PC-9 (cell line): ENCODE measurements around the gene DECR2. TPM values are rescaled to one million over a fixed set of nuclear protein-coding genes. Genes with fewer than 3 reads are reported as not detected.
A peak's percentile ranks its signal among the peaks of the same experiment; 100 is the strongest.

Source experiments
- BruUV-seq: library from RNA; stranded (reverse); fragments of 400-500 nt; replicated peaks from 2 replicates; lab custom pipeline; 2021; lab: Mats Ljungman, UMichigan
- CTCF ChIA-PET: fragments of 300-600 bp; sonication (Branson Sonifier 250); formaldehyde crosslinking; loops from one replicate; lab custom pipeline; 2022; ENCODE audit warnings: antibody characterized with exemption; lab: Charles Lee
- POLR2A ChIA-PET: fragments of 300-600 bp; sonication (Branson Sonifier 250); formaldehyde crosslinking; loops from one replicate; lab custom pipeline; 2022; ENCODE audit warnings: antibody characterized with exemption; ENCODE audit not compliant: unreplicated experiment; lab: Charles Lee
- DNase-seq, 2 experiments: peaks; one replicate each; pipeline versions ENCODE4 v3.0.0 to v3.0.0-alpha.2; 2015 to 2022; ENCODE audit warnings: mixed read lengths in 1 of 2
- H2AFZ ChIP-seq: fragments of 200-600 bp; sonication (generic); 2 replicates; pipeline ENCODE4 v1.8.1; 2017; ENCODE audit warnings: antibody characterized with exemption
- H3F3A ChIP-seq: fragments of 200-600 bp; sonication (generic); 2 replicates; pipeline ENCODE4 v1.8.1; 2017; ENCODE audit warnings: antibody characterized with exemption, mild to moderate bottlenecking, low read depth; ENCODE audit not compliant: insufficient read depth
- H3K27ac ChIP-seq: fragments of 200-600 bp; sonication (generic); 2 replicates; pipeline ENCODE4 v1.6.1; 2016; ENCODE audit warnings: mixed run types
- H3K27me3 ChIP-seq: fragments of 200-600 bp; sonication (generic); 2 replicates; pipeline ENCODE4 v1.6.1; 2016; ENCODE audit warnings: low read depth, mixed run types; ENCODE audit not compliant: insufficient read depth
- H3K36me3 ChIP-seq: fragments of 200-600 bp; sonication (generic); 2 replicates; pipeline ENCODE4 v1.6.1; 2016; ENCODE audit warnings: low read depth, mixed run types
- H3K4me1 ChIP-seq: fragments of 200-600 bp; sonication (generic); replicated peaks from 2 replicates; pipeline ENCODE4 v1.6.1; 2016; ENCODE audit warnings: mixed run types; ENCODE audit not compliant: insufficient read depth
- H3K4me2 ChIP-seq: fragments of 200-600 bp; sonication (generic); 2 replicates; pipeline ENCODE4 v1.6.1; 2017; ENCODE audit warnings: mixed run types
- H3K4me3 ChIP-seq: fragments of 200-600 bp; sonication (generic); 2 replicates; pipeline ENCODE4 v1.6.1; 2016; ENCODE audit warnings: mixed run types
- H3K79me2 ChIP-seq: fragments of 200-600 bp; sonication (generic); 2 replicates; pipeline ENCODE4 v1.6.1; 2017; ENCODE audit warnings: low read depth, mixed run types
- H3K9me2 ChIP-seq: fragments of 200-600 bp; sonication (generic); 2 replicates; pipeline ENCODE4 v1.8.1; 2017; ENCODE audit warnings: mild to moderate bottlenecking; ENCODE audit not compliant: insufficient read depth
- H3K9me3 ChIP-seq: fragments of 200-600 bp; sonication (generic); 2 replicates; pipeline ENCODE4 v1.8.1; 2016; ENCODE audit warnings: low read depth; ENCODE audit not compliant: insufficient read depth
- H4K20me1 ChIP-seq: fragments of 200-600 bp; sonication (generic); 2 replicates; pipeline ENCODE4 v1.8.1; 2017; ENCODE audit not compliant: insufficient read depth
- CTCF ChIP-seq: fragments of 200-600 bp; sonication (generic); conservative IDR thresholded peaks from 2 replicates; pipeline ENCODE4 v1.6.1; 2017; ENCODE audit warnings: mixed run types, antibody characterized with exemption, mild to moderate bottlenecking, moderate library complexity
- EZH2 ChIP-seq: fragments of 200-600 bp; sonication (generic); IDR thresholded peaks from 2 replicates; pipeline ENCODE4 v1.8.0; 2017; ENCODE audit warnings: antibody characterized with exemption, low read depth
- intact Hi-C: fragments of 100-400 bp; cut with micrococcal nuclease; formaldehyde crosslinking; loops from one replicate; pipeline ENCODE4 v1.10.0; 2022; ENCODE audit not compliant: unreplicated experiment
- total RNA-seq: library from RNA; stranded (reverse); gene quantifications from 2 replicates; pipeline ENCODE4 v1.2.3, GENCODE V29; 2021

The DECR2 gene
- total RNA-seq, 1 experiment from 2014 or later = 65.4 TPM

- BruUV-seq = no TSS peak
- Histone ChIP-seq H3K27me3 (no peaks in the 10 kb centered on the region), H3K4me1 (peaks cover 20% of the 10 kb centered on the region), H3F3A (peaks cover 59% of the 10 kb centered on the region), H4K20me1 (no peaks in the 10 kb centered on the region), H3K79me2 (peaks cover 9% of the 10 kb centered on the region; the same call in 1 of the 2 replicates), H3K4me2 (peak overlapping the region; percentile 85), H3K9me2 (no peaks in the 10 kb centered on the region), H3K4me3 (peak overlapping the region; percentile 99), H3K9me3 (no peaks in the 10 kb centered on the region), H3K36me3 (no peaks in the 10 kb centered on the region), H2AFZ (no peak overlapping the region), H3K27ac (no peak overlapping the region)
- ChIA-PET CTCF (no interaction called here), POLR2A (no interaction called here)
- TF ChIP-seq CTCF (no peak), EZH2 (no peak)
- intact Hi-C loops = loop anchor here (2.0 kb wide), 1 partner anchor 135 kb away; no protein-coding TSS in a partner anchor
- DNase-seq = no peak
These were observed 1.6 kb upstream of the DECR2 start for GRCh38 chr16:400061-400591.

GRCh38 chr16:404971-405486 lies 3.3 kb downstream of the DECR2 start:
- Histone ChIP-seq H3K4me2 (no peak overlapping the region), H3K27me3 (no peaks in the 10 kb centered on the region), H3K27ac (no peak overlapping the region), H4K20me1 (no peaks in the 10 kb centered on the region), H3K9me2 (no peaks in the 10 kb centered on the region), H3K9me3 (no peaks in the 10 kb centered on the region), H3F3A (peaks cover 30% of the 10 kb centered on the region; the same call in 1 of the 2 replicates), H3K4me1 (peaks cover 12% of the 10 kb centered on the region), H3K79me2 (peaks cover 9% of the 10 kb centered on the region; the same call in 1 of the 2 replicates), H3K36me3 (no peaks in the 10 kb centered on the region; the same call in 1 of the 2 replicates), H2AFZ (no peak overlapping the region), H3K4me3 (no peak overlapping the region)
- TF ChIP-seq CTCF = no peak
- CTCF ChIA-PET = no interaction called here
- DNase-seq = no peak
- POLR2A ChIA-PET = interaction anchor here (0.7 kb wide), 1 partner anchor 23 kb away, joined by 4 read pairs; no protein-coding TSS in a partner anchor
- BruUV-seq = no TSS peak
- intact Hi-C loops = no loop called here

- Histone ChIP-seq H3K4me1 (peaks cover 4% of the 10 kb centered on the region; the same call in 1 of the 2 replicates), H3F3A (peaks cover 22% of the 10 kb centered on the region; the same call in 1 of the 2 replicates), H3K36me3 (no peaks in the 10 kb centered on the region; the same call in 1 of the 2 replicates), H4K20me1 (no peaks in the 10 kb centered on the region), H3K4me3 (no peak overlapping the region), H3K27ac (no peak overlapping the region), H3K79me2 (peaks cover 9% of the 10 kb centered on the region; the same call in 1 of the 2 replicates), H3K9me2 (no peaks in the 10 kb centered on the region), H2AFZ (no peak overlapping the region), H3K9me3 (no peaks in the 10 kb centered on the region), H3K4me2 (no peak overlapping the region), H3K27me3 (no peaks in the 10 kb centered on the region)
- ChIA-PET POLR2A (interaction anchor here (0.6 to 0.7 kb wide), 3 partner anchors 22 to 309 kb away, joined by 4 to 7 read pairs (median 5); no protein-coding TSS in a partner anchor), CTCF (no interaction called here)
- DNase-seq = no peak
- intact Hi-C loops = no loop called here
- BruUV-seq = no TSS peak
- TF ChIP-seq EZH2 (no peak), CTCF (no peak)
These were observed 4.1 kb downstream of the DECR2 start for GRCh38 chr16:405548-406506.
